SIG-M5 treated with dmso at 0.1 percent for 504 hours (cell line): ENCODE data around the gene ACKR4.
"Not testable (repeated sequence)": the region's sequence is repeated elsewhere in the genome, so short reads cannot be mapped to it uniquely, and the experiment has no call there.

Experiments used
- DNase-seq: peaks from one replicate; lab custom pipeline; 2025; ENCODE audit not compliant: unreplicated experiment; lab: John Stamatoyannopoulos, UW

Gene ACKR4

GRCh38 chr3:132593947-132594323 is 3.1 kb upstream of the ACKR4 start:
- DNase-seq = no peak

GRCh38 chr3:132594498-132594897 is 2.6 kb upstream of the ACKR4 start:
- no peak for DNase-seq

- DNase-seq = peak; percentile 85
Observed at GRCh38 chr3:132595014-132595413, 2.1 kb upstream of the ACKR4 start.

- no peak for DNase-seq
Observed at GRCh38 chr3:132596326-132596725, 744 bp upstream of the ACKR4 start.

- no peak for DNase-seq
Observed at GRCh38 chr3:132597660-132598059, 590 bp downstream of the ACKR4 start.

GRCh38 chr3:132598181-132598580 is 1.1 kb downstream of the ACKR4 start:
- DNase-seq = no peak

- DNase-seq = not testable (repeated sequence)
Observed at GRCh38 chr3:132600614-132601013, 3.5 kb downstream of the ACKR4 start.

- DNase-seq = no peak
Observed at GRCh38 chr3:132605374-132605792, 8.3 kb downstream of the ACKR4 start.

GRCh38 chr3:132606085-132606484 is 9.0 kb downstream of the ACKR4 start:
- no peak for DNase-seq

- DNase-seq = not testable (repeated sequence)
Observed at GRCh38 chr3:132606620-132607019, 9.6 kb downstream of the ACKR4 start.

GRCh38 chr3:132615301-132615700 is 18.2 kb downstream of the ACKR4 start:
- not testable (repeated sequence) for DNase-seq

GRCh38 chr3:132615881-132616280 is 18.8 kb downstream of the ACKR4 start:
- no peak for DNase-seq

GRCh38 chr3:132616780-132617179 is 19.7 kb downstream of the ACKR4 start:
- DNase-seq = no peak

GRCh38 chr3:132622148-132622547 is 25.1 kb downstream of the ACKR4 start:
- no peak for DNase-seq

- DNase-seq = no peak
Observed at GRCh38 chr3:132622761-132623160, 25.7 kb downstream of the ACKR4 start.

GRCh38 chr3:132623646-132624045 is 26.6 kb downstream of the ACKR4 start:
- no peak for DNase-seq

- DNase-seq = no peak
Observed at GRCh38 chr3:132624790-132625189, 27.7 kb downstream of the ACKR4 start.

GRCh38 chr3:132625613-132626012 is 28.5 kb downstream of the ACKR4 start:
- DNase-seq = no peak

- DNase-seq = no peak
Observed at GRCh38 chr3:132626955-132627354, 29.9 kb downstream of the ACKR4 start.

GRCh38 chr3:132628157-132628556 is 31.1 kb downstream of the ACKR4 start:
- no peak for DNase-seq

- no peak for DNase-seq
Observed at GRCh38 chr3:132629928-132630327, 32.9 kb downstream of the ACKR4 start.

- no peak for DNase-seq
Observed at GRCh38 chr3:132630612-132631011, 33.5 kb downstream of the ACKR4 start.

GRCh38 chr3:132635052-132635451 is 38.0 kb downstream of the ACKR4 start:
- DNase-seq = no peak

GRCh38 chr3:132637590-132637989 is 40.5 kb downstream of the ACKR4 start:
- DNase-seq = no peak
